ENCODE data around the gene TMEM161B. TPM values are rescaled to one million over a fixed set of nuclear protein-coding genes. Genes with fewer than 3 reads are reported as not detected.

The TMEM161B gene
- total and polyA plus RNA-seq, 12 donors, result 3.8 to 32.3 (median 14.5) TPM

DNA sequence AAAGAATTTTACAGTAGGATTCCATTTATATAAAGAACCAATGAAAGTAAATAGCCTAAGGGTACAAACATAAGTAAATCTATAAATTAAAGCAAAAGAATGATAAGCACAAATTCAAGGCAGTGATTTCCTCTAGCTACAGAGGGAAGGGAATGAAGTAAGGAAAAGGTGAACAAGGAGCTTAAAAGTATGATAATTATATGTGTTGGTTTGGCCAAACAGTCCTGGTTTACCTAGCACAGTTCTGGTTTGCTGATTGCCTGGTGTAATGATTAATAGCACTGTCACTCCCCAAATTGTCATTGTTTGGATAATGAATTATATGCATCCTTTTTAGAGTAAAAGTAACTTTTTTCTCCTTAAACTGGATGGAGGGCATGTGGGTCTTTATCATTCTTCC lies 15.0 kb upstream of the TMEM161B start:
- peaks cover 4 to 9% of the 10 kb centered on the region in 2 donors for H3K4me1 ChIP-seq (replicated peaks in 1 of 2)
- no peaks in the 10 kb centered on the region for H3K27me3 ChIP-seq
- no peak for DNase-seq
- no peak overlapping the region for H3K4me3 ChIP-seq
- intact Hi-C loops (cut with DNase I), result no loop called here
- no peaks in the 10 kb centered on the region for H3K36me3 ChIP-seq (replicated peaks in 1 of 2)
- no peak for TF ChIP-seq POLR2A (IDR thresholded peaks at IDR 0.05)
- TF ChIP-seq CTCF (IDR thresholded peaks at IDR 0.05), result no peak
- no peaks in the 10 kb centered on the region for H3K9me3 ChIP-seq (replicated peaks in 1 of 3)
- H3K27ac ChIP-seq, result no peak overlapping the region

DNA sequence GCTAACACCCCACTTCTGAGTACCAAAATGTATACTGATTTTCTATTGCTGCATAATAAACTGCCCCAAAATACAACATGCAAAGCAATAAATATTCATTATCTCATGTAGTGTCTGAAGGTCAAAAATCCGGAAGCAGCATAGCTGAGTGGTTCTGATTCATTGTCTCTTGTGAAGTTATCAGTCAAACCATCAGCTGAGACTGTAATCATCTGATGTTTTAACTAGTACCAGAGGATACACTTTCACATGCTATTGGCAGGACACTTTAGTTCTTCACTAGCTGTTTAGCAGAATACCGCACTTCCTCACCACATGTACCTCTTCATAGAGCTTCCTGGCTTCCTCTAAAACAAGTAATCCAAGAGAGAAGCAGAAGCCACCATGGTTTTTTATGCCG lies 12.7 kb upstream of the TMEM161B start:
- Histone ChIP-seq H3K4me1 (replicated peaks in 1 of 2) (peaks cover 0 to 3% of the 10 kb centered on the region in 2 donors), H3K4me3 (no peak overlapping the region), H3K36me3 (replicated peaks in 1 of 2) (no peaks in the 10 kb centered on the region), H3K27me3 (no peaks in the 10 kb centered on the region), H3K27ac (no peak overlapping the region), H3K9me3 (replicated peaks in 1 of 3) (no peaks in the 10 kb centered on the region)
- intact Hi-C loops (cut with DNase I), result no loop called here
- TF ChIP-seq POLR2A (IDR thresholded peaks at IDR 0.05), result no peak
- no peak for TF ChIP-seq CTCF (IDR thresholded peaks at IDR 0.05)
- no peak for DNase-seq
- WGBS, 4 donors, result 59 to 63% (median 61%) methylated on average over 3 of the region's 3 CpGs

- 92 to 100% (median 97%) methylated on average over 1 of the region's 1 CpG for WGBS, 4 donors
- Histone ChIP-seq H3K4me1 (replicated peaks in 1 of 2) (peaks cover 0 to 3% of the 10 kb centered on the region in 2 donors), H3K27ac (no peak overlapping the region), H3K9me3 (replicated peaks in 1 of 3) (no peaks in the 10 kb centered on the region), H3K27me3 (no peaks in the 10 kb centered on the region), H3K36me3 (replicated peaks in 1 of 2) (no peaks in the 10 kb centered on the region), H3K4me3 (no peak overlapping the region)
- intact Hi-C loops (cut with DNase I), result no loop called here
- TF ChIP-seq CTCF (IDR thresholded peaks at IDR 0.05), result no peak
- no peak for TF ChIP-seq POLR2A (IDR thresholded peaks at IDR 0.05)
- DNase-seq, result no peak
Observed at GRCh38 chr5:88279584-88279983, 10.9 kb upstream of the TMEM161B start.

GRCh38 chr5:88276378-88276777 lies 7.7 kb upstream of the TMEM161B start:
- no peak for DNase-seq
- Histone ChIP-seq H3K4me1 (replicated peaks in 1 of 2) (peaks cover 0 to 3% of the 10 kb centered on the region in 2 donors), H3K27me3 (no peaks in the 10 kb centered on the region), H3K27ac (no peak overlapping the region), H3K36me3 (replicated peaks in 1 of 2) (no peaks in the 10 kb centered on the region), H3K9me3 (replicated peaks in 1 of 3) (no peaks in the 10 kb centered on the region), H3K4me3 (no peak overlapping the region)
- intact Hi-C loops (cut with DNase I), result no loop called here
- TF ChIP-seq CTCF (IDR thresholded peaks at IDR 0.05) (no peak), POLR2A (IDR thresholded peaks at IDR 0.05) (no peak)
- WGBS, 4 donors, result 80 to 93% (median 85%) methylated on average over 1 of the region's 1 CpG

Data from adrenal gland (tissue), 12 donors.